GM12865 (cell line): ENCODE data around the gene KLF13.

Experiments used
- DNase-seq: peaks from one replicate; pipeline ENCODE4 v3.0.0; 2010; ENCODE audit warnings: low read depth
- H3K4me3 ChIP-seq: 2 replicates; pipeline ENCODE4 v1.5.1; 2011; ENCODE audit warnings: mild to moderate bottlenecking, low read depth, low read length, control low read depth
- TF ChIP-seq, protein P1 (sequence below): IDR thresholded peaks from 2 replicates; pipeline ENCODE4 v1.5.1; 2011; ENCODE audit warnings: low read length, control low read depth, low read depth, inconsistent platforms; ENCODE audit not compliant: insufficient read depth; ENCODE audit errors: missing control alignments

Gene KLF13

GRCh38 chr15:31326156-31326874 is at the start of gene KLF13:
KLF13 (plus strand) TSS chr15:31326835; CDS start chr15:31327213, 378 bp downstream.
- peak within 1 kb of the TSS; percentile 66 for H3K4me3 ChIP-seq
- DNase-seq: peak; percentile 99
- TF ChIP-seq, protein P1, sequence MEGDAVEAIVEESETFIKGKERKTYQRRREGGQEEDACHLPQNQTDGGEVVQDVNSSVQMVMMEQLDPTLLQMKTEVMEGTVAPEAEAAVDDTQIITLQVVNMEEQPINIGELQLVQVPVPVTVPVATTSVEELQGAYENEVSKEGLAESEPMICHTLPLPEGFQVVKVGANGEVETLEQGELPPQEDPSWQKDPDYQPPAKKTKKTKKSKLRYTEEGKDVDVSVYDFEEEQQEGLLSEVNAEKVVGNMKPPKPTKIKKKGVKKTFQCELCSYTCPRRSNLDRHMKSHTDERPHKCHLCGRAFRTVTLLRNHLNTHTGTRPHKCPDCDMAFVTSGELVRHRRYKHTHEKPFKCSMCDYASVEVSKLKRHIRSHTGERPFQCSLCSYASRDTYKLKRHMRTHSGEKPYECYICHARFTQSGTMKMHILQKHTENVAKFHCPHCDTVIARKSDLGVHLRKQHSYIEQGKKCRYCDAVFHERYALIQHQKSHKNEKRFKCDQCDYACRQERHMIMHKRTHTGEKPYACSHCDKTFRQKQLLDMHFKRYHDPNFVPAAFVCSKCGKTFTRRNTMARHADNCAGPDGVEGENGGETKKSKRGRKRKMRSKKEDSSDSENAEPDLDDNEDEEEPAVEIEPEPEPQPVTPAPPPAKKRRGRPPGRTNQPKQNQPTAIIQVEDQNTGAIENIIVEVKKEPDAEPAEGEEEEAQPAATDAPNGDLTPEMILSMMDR: no peak

DNA sequence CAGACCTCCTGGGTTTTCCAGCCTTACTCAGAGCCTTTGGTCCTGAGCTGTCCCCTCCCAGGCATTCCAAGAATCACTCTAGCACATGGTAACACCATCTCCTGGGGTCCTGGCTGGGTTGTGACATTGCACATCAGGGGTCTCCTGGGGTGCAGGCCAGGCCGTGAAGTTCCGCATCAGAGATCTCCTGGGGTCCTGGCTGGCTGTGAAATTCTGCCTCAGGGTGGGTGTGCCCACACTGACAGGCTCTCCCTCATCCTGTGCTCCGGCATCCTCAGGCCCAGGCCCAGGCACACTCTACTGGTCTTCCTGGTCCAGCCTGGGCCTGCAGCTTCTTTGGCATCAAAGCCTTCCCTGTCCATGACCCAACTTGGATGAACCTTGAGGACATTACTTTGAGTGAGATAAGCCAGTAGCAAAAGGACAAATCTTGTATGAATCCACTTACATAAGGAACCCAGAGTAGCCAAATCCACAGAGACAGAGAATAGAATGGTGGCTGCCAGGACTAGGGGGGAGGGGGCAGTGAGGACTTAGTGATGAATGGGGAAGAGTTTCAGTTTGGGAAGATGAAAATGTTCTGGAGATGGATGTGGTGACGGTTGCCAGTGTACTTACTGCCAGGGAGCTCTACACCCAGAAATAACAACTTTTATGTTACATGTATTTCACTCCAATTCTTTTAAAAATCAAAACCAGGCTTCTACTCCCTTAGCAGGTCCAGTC is 49.1 kb upstream of the KLF13 start:
- DNase-seq: no peak
- TF ChIP-seq, protein P1: no peak

DNA sequence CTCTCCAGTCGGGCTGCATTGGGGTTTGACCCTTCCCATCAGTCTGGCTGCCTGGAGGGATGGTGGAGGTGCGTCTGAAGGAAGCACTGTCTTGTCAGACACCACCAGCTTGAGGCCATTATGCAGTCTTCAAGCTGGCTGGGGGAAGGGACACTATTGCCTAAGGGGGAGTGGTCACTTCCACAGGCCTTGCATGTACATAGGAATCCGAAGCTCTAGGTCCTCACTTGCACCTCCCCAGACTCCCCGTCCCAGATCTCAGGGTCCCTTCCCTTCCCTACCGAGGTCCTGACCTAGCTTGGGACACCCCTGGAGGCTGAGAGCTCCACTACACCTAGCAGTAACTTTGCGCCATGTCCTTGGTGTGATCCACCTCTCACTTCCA is 48.6 kb upstream of the KLF13 start:
- no peak for DNase-seq
- H3K4me3 ChIP-seq: no peak overlapping the region
- TF ChIP-seq, protein P1: no peak

More for the DNA sequence above, 49.1 kb upstream of the KLF13 start:
- no peak overlapping the region for H3K4me3 ChIP-seq

- H3K4me3 ChIP-seq: no peak overlapping the region
- DNase-seq: no peak
- TF ChIP-seq, protein P1: no peak
These were observed 48.0 kb upstream of the KLF13 start for GRCh38 chr15:31278544-31279220.

DNA sequence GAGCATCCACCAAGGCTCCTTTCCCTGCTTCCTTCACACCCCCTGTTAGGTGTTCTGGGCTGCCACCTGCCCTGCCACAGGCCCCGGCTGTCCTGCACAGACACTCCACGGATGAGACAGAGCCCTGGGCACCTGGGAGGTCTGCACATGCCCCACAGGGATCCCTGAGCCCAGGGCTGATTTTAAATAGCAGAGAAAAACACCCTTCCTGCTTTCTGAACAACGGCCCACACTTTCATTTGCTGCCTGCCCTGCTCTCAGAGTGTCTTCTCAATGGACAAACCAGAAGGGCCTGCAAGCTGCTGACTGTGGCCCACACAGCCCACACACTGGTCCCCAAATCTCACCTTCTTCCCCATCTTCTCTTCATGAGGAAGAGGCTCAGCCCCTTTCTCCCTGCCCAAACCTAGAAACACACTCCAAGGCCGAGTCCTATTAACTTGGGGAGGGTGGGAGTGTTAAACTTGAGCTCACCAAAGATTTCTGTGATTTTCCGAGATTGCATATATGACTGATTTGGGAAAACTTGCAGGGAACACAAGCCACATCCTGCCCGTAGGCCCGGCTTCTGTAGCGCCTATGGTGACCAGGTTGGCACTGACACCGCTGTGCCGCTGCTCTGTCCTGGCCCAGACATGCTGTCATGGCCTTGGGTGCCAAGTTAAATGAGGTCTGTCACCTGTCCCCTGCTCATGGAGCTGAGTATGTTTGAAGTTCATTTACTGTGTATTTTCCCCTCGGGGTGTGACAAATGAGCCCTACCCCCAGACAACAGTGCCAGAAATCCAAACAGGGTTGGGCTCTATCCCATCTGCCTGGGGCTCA is 47.2 kb upstream of the KLF13 start:
- H3K4me3 ChIP-seq: no peak overlapping the region
- DNase-seq: no peak
- TF ChIP-seq, protein P1: no peak

DNA sequence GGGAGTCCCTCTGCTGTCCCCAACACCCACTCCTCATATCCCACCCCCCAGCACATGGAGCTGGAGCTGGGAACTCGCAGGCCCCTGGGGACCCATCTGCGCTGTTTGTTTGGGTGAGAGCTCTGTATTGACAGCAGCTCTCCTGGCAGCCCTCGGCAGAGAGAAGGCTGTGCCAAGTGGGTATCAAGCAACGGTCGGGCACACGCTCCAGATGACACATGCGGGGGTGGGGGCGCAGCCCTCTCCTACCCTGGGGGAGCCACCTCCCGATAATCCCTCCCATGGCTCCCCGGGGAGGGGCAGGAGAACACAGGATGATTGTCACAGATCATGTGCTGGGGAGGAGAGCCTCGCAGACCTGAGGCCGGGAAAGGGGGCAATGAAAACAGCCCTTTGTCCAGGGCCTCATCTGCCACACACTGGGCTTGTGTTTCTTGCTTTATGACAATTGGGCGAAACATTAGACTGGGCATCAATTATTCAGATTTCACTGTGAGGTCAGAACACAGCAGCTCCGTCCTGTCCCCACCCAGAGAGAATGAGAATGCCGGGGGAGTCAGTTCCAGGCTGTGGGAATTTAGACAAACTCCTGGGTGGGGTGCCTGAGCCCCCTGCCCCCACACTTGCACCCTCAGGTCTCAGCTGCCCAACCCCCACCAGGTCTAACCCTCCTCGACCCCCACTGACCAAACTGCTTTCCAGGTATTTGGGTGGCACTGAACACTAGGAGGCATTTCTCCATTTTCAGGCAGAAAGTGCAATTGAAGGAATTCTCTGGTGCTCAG is 46.4 kb upstream of the KLF13 start:
- no peak for DNase-seq
- no peak overlapping the region for H3K4me3 ChIP-seq
- TF ChIP-seq, protein P1: no peak
